Endometrial microvascular endothelial cells (primary cell): ENCODE data around the gene TOR4A. TPM values are rescaled to one million over a fixed set of nuclear protein-coding genes. Genes with fewer than 3 reads are reported as not detected.

ENCODE experiments used
- in situ Hi-C: cut with HindIII; loops from 2 replicates; pipeline ENCODE4 v1.10.0; 2017; ENCODE audit warnings: low sequenced_read_pairs, low pct_unique_long_range_greater_than_20kb; ENCODE audit errors: inconsistent ontology term
- total RNA-seq: library from RNA; depleted of rRNA; stranded (reverse); fragments of >200 nt; gene quantifications from one replicate; pipeline ENCODE4 v1.2.3, GENCODE V29; 2015; ENCODE audit errors: inconsistent ontology term

Gene TOR4A
- total RNA-seq, 1 donor from 2014 or later: 53.1 TPM

DNA sequence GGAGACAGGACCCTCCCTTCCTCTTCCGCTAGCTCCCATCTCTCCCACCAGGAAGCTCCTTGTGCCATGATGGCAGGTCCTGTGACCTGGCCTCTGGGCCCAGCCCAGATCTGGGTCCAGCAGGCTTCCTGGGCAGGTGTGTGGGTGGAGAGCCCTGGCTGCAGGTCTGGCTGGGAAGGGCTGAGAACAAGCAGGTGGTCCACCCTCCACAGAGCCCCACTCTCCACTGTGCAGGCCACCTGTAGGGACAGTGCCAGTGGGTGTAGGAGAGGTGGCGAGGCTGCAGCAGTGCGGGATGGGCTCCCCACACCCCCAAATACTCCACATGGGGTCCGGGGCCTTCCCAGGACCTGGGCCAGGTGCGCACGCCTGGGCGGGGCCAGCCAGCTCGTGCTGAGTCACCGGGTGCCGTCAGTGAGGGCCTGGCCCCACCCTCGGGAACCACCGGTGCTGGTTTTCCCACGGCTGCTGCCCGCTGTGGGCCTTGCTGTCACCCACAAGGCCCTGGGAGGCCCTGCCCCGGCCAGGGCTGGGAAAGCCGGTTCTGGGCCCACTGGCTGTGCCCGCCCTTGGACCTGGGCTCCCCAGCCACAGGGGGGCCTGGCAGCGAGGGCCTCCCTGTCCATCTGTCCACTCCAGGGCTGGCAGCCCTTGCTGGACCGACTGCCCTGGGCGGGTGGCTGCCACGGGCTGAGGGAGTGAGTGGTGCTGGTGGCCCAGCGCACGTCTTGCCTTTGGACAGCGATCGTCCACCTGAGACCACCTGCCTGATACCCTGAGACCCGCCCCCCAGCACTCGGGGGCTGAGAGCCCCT lies 33.9 kb downstream of the TOR4A start:
- in situ Hi-C loops: no loop called here

- in situ Hi-C loops: no loop called here
Observed at GRCh38 chr9:137311986-137312851, 34.7 kb downstream of the TOR4A start.

- in situ Hi-C loops: no loop called here
Observed at GRCh38 chr9:137312852-137313325, 35.4 kb downstream of the TOR4A start.

GRCh38 chr9:137313326-137313936 lies 35.9 kb downstream of the TOR4A start:
- in situ Hi-C loops: no loop called here

DNA sequence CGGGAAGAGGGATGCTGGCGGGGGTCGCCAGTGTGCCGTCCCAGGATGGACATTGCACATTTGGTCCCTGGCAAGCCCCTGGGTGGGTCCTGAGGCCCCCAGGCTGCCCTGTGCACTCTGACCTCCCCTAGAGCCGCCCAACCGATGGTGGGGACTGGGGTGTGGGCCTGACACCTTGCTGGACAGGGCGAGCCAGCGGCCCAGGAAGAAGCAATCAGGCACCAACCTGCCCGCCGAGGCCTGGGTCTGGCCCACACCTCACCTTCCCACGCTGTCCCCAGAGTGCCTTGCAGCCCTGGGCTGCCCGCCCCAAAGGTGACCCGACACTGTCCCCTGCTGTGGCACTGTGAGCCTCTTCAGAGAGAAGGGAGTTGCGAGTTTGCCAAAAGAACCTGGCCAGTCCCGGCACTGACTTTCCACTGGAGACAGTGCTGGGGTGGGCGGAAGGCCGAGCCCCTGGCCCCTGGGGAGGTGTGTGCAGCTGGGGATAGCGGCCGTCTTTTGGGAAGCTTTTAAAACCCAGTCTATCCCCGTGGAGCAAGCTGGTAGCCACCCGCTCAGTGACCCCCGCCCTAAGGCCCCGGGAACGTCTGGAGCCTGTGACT lies 36.5 kb downstream of the TOR4A start:
- in situ Hi-C loops: no loop called here

DNA sequence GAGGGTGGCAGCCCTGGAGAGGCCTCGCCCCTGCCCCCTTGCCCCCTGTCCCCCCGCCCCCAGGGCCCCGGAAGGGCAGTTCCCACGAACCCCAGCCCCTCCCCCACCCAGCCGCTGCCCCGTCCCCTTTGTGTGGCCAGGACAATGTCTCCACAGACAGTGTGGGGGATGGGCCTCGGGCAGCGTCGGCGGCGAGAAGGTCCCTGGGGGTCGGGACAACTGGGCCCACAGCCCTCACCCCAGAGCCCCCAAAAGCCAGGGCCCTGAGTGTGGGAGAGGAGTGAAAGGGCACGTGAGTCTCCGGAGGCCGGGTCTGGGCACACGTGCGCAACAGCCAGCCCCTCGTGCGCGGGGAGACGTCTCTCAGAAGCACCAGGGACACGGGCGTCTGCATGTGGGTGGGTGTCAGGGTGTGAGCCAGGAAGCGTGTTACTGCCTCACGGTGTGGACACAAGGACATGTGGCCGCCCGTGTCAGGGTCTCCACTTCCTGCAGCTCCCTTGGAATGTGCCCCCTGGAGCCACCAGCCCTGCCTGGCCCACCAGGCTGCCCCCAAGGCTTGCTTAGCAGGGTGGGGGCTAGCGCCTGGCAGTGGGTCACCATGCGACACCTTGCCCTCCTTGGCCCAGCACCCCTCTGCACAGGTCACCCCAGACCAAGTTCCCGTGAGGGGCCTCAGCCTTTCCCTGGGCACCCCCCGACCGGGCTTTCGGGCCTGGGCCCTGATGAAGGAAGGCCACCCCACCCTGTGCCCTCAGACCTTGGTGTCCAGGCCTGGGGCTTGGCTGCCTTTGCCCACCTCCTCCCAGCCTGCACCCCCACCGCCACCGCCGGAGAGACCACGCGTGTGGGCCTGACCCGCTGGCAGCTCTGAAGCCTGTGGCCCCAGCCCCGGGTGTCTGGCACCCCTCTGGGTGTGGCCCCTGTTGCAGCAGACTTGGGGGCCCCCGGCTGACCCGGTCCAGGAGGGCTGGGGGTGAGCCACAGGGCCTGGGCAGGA lies 37.3 kb downstream of the TOR4A start:
- in situ Hi-C loops: no loop called here

GRCh38 chr9:137315581-137316011 lies 38.1 kb downstream of the TOR4A start:
- in situ Hi-C loops: no loop called here

- in situ Hi-C loops: no loop called here
Observed at GRCh38 chr9:137316012-137316981, 38.8 kb downstream of the TOR4A start.

GRCh38 chr9:137317021-137317717 lies 39.6 kb downstream of the TOR4A start:
- in situ Hi-C loops: no loop called here

DNA sequence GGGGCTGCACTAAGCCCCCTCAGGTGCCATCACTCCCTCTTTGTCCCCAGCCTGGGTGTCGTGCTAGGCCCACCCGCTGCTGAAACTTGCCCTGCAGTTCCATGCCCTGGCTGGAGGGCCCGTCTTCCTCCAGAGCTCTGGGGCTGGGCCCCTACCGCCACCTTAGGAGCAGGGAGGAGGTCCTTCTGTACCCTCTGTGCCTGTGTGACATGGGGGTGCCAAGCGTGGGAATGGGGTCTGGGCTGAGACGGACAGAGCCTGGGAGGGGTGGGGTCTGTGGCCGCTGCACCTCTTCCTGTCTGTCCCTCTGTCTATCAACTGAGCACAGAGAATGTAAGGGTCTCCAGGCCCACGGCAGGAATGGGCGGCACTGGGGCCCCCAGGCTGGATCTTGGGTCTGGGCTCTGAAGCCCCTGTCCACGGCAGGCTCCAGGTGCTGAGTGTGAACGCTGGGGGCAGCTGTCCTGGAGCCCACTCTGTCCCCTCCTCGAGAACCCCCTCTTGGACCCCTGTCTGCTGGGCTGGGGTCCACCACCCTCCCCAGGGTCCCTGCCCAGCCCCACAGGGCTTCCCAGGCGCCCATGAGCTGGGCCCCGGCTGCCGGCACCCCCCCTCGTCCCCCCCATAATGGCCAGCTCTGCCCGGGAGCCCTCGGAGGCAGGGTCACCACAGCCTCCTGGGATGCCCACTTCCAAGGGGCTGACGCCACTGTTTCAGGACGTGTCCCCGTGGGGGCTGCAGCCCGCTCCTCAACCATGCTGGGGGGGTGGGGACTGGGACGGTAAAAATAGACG lies 40.4 kb downstream of the TOR4A start:
- in situ Hi-C loops: no loop called here

- in situ Hi-C loops: no loop called here
Observed at GRCh38 chr9:137318602-137319001, 41.1 kb downstream of the TOR4A start.

DNA sequence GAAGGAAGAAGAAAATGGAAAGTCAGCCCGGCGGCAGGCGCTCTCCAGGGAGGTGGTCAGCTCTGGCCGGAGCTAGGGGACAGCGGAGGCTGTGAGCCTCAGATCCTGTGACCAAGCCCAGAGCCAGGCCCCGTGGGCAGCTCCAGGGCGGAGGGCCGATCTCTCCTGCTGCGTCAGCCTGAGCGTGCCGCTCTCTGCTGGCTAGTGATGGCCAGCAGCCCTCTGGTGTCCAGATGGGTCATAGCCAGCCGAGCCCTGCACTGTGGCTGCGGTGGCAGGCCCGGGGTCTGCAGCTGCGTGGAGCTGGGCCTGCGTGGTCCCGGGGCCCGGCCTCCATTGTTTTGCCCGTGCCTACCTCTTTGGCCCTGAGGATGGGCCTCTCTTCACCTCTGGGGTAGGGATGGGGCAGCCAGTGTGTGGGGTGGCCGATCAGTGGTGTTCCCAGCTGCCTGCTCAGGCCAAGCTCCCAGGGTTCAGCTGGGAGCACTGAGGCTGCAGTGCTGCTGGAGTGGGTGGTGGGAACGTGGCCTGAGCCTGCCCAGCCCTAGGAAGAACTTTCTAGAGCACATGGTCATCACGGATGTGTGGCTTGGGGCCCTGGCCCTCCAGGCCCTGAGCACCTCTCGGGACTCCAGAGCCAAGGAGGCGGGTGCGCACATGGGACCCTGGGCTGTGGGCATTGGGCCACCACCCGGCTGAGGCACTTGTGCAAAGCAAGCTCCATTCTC lies 41.6 kb downstream of the TOR4A start:
- in situ Hi-C loops: no loop called here

DNA sequence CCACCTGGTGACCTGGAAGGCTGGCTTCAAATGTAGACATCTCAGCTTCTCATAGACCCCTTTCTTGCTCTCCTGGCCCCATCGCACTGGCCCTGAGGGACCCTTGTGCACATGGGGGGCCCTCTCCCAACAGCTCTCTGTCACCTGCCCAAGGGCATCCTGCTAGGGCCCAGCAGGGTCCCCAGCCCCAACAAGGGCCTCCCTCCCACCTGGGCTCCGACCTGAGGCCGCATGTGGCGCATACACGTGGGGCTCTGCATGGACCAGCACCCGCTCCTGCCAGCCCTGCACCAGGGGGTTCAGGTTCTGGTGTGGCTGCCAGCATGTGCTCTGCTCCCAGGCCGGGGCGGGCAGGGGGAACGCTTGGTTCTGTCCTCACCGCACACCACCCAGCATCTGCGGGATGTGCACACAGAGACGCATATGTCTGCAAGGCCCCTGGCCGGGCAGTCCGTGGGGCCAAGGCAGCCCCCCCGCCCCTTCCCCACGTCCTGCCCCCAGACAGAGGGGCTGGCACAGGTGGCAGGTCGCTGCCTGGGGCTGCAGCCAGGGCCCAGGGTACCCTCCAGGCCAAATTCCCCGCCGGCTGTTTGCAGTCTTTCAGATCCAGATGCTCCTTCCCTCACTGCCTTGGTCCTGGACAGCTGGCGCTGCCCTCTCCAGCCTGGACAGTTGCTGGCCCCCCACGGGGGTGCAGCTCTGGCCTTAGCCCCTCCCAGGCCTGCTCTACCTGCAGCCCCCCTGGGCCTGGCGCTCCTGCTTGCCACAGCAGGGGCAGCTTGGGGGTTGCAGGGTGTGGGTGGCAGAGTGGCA lies 42.4 kb downstream of the TOR4A start:
- in situ Hi-C loops: no loop called here
